Measurements from ENCODE around the gene DOCK8.
A peak's percentile ranks its signal among the peaks of the same experiment; 100 is the strongest.

DOCK8 gene

DNA sequence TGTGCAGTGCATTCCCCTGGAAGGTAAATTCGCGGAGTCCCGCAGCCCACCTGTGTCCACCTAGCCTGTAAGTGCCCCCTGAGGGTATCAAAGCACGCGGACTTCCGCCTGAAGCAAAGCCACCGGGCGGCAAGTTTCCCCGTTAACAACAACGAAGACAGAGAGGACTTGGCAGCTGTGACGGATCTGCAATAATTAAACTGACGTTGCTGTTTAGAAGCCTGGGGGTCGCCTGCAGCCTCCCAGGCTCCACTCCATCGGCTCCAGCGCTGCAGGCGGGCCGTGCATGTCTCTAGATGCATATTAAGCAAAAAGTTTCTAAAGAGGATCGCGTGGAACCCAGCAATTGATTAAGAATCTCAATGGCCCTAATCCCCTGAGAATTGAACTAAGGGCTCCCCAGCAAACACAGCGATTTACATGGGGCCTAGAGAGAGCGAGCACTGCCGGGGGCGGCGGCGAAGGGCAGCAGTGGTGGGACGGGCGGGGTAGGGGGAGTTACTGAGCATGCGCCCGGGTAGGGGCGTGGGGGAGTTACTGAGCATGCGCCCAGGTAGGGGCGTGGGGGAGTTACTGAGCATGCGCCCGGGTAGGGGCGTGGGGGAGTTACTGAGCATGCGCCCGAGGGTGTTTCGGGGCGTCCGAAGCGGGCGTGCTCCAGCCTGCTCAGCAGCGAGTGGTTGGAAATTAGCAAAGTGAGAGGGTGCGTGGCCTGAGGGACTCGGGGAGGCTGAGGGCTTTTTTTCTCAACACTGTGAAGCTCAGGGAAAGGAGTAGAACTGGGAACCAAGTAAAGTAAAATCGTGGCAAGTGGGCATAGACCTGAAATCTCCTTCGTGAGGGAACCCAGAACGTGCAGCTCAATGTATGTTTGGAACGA, 255.2 kb downstream of the DOCK8 start:
- DNase-seq: peak; percentile 94

DNA sequence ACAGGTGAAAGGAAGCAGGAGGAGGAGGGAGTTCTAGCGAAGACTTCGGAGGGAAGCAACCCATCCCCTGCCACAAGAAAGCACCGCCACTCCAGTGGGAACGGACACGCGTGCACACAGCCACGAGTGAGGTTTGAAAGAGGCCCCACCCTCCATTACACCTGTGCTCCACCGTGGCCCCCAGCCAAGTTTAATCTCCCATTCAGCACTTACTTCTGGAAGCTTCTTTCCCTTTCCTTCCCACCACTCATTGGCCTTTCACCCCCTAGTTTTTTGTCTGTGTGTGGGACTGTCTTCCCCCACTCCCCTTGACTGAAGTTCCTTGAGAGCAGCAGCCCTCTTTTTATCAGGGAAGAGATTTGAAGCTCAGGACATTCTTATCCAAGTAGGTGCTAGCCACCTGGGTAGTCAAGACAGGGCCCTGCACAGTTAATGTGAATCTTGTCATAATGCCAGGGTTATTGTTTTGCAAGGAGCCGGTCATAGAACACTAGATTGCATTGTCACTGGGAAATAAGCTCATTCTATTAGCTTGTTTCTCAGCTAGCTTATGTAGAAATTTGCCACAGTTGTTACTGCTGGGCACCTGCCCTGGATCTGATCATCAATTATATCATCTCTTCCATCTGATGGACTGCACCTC, 256.0 kb downstream of the DOCK8 start:
- no peak for DNase-seq

DNA sequence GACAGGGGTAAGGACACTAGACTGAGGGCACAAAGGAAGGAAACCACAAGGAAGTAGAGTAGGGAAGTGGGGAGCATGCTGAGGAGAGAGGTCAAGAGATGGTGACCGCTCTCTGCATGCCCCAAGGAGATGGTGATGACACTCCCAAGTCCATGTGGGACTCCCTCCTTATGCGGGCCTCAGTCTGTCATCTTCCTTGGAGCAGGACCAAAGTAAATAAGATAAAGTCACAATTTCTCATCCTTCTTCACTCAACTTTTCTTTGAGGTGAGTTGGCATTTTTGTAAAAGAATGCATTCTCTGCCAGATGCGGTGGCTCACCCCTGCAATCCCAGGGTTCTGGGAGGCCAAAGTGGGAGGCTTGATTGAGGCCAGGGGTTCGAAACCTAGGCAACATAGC, 256.7 kb downstream of the DOCK8 start:
- DNase-seq: no peak

DNA sequence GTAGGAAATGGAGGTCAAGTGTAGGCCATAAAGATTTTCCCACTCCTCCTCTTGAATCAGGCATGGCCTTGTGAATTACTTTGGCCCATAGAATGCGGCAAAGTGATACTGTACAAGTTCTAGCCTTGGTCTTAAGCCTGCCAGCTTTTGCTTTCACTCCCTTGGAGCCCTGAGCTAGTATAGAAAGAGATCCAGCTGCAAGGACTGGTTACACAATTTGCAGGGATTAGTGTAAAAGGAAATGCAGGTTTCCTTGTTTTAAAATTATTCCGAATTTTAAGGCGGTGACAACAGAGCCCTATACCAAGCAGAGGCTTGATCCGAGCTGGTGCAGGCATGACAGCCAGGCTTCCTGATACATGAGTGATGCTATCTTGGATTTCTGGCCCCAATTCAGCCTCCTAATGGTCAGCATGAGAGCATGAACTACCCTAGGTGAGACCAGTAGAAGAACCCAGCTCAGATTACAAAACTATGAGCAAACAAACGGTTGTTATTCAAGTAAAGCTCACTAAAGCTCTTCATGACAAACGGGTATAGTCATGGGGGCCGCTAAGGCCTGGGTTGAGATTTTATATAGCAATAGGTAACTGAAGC, 257.9 kb downstream of the DOCK8 start:
- no peak for DNase-seq

DNA sequence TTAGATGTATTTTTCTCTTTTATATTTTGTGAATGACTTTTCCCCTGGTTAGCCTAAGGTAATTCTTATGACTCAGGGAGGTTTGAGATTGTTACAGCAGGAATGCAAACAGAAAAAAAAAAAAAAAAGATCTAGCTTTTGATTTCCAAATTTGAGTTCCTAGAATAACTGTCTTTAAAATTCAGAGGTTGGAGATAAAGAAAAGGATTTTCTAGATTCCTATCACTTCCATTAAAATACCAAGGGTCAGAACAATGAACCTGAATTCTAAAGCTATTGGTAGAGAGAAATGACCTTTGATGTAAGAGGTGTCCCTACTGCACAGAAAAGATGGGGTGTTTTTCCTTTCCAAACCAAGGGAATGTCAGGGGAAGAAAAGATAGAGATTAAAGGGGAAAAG, 262.5 kb downstream of the DOCK8 start:
- DNase-seq: no peak

DNA sequence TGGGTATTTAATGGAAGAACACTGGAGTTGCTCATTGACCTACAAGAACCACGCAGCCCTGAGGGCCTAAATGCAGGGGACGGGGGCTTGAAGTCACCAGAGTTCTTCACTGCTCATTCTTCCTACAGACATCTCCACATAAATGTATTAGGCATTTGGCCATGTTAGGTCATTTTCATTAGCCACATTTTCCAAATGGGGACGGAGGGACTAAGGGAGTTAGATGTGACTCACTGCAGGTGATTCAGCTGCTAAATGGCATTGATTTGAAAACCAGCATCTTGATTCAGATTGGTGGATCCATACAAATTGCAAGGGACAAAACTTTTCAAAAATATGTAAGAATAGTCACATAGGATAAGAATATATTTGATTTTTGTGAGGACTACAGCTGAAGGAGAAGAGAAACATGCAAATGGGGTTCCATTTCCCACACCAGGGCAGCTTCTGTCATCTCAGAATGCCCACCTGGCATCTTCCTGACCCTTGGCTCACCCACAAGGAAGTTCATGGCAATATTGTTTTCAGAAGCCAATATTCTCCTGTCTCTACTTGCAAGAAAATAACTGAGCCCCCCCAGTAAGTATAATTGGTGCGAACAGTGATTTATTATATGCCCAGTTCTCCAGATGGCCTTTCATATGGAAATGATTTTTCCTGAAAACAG, 264.8 kb downstream of the DOCK8 start:
- no peak for DNase-seq

DNA sequence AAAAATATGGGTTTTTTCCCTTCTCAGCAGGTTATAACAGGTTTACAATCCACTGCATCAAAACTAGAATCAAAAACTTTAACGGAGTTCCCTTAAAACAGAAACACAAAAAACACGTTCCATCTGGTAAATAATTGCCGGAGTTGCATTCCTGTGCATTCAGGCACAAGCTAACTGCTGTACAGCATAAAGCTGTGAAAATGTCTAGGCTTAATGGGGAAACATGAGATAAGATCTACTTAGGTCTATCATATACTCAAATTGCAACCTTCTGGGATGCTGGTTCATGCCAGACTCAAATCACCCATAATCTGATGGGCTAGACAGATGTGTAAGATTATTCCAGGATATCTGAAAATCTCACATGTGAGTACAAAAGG, 265.3 kb downstream of the DOCK8 start:
- DNase-seq: no peak

DNA sequence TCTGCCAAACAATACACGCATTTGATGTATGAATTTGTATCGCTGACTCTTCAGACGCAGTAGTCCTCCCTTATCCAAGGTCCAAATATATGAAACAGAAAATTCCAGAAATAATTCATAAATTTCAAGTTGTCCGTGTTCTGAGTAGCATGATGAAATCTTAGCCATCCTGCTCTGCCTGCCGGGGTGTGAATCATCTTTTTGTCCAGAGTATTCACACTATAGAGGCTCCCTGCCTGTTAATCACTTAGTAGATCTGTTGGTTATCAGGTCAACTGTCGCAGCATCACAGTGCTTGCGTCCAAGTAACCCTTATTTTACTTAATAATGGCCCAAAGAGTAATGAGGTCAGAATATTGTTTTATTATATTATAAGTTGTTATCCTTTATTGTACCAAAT, 268.1 kb downstream of the DOCK8 start:
- DNase-seq: no peak

DNA sequence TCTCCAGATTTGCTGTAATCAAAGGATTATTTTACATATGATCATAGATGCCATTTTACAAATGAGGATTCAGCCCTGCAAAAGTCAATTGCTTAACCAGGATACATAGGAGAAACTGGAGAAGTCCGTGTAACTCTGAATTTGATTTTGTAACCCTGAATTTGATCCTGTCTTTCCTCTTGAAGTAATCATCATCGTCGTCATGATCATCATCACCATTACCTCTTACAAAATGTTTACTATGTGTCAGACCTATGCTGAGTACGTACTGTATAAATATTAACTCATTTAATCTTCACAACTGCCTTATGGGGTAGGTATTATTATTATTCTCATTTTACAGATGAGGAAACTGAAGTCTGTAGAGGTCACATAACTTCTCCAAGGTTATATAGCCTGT, 271.5 kb downstream of the DOCK8 start:
- DNase-seq: no peak

DNA sequence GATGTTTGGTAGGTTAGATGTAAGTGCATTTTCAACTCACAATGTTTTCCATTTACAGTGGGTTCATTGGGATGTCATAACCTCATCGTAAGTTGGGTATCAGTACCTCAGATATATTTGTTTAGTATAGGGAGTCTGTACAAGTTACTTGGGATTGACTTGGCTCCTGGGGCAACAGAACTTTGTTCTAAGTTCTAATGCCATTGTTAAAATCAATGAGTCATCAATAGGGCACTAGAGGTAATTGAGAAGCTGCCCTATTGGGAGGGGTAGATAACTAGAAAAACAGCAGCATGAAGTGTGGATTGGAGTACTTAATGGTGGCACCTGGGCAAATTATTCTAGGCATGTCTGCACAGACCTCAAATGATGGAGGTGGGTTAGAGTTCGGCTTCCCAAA, 272.8 kb downstream of the DOCK8 start:
- no peak for DNase-seq

DNA sequence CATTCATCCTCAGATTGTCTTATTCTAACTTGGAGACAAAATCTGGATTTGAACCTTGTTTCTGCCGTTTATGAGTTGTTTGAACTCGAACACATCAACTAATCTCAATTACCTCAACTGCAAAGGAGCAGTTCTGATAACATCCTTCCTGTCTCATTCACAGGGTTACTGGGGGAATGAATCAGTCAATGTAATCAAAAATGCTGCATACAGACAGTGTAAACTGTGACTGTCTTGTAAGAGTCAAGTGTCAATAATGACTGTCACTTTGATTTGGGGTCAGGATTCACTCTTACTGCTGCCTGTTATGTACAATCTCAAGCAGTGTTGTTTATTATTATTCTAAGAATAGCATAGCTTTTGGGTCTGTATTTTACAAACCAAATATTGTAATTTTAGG, 273.8 kb downstream of the DOCK8 start:
- DNase-seq: peak; percentile 20

DNA sequence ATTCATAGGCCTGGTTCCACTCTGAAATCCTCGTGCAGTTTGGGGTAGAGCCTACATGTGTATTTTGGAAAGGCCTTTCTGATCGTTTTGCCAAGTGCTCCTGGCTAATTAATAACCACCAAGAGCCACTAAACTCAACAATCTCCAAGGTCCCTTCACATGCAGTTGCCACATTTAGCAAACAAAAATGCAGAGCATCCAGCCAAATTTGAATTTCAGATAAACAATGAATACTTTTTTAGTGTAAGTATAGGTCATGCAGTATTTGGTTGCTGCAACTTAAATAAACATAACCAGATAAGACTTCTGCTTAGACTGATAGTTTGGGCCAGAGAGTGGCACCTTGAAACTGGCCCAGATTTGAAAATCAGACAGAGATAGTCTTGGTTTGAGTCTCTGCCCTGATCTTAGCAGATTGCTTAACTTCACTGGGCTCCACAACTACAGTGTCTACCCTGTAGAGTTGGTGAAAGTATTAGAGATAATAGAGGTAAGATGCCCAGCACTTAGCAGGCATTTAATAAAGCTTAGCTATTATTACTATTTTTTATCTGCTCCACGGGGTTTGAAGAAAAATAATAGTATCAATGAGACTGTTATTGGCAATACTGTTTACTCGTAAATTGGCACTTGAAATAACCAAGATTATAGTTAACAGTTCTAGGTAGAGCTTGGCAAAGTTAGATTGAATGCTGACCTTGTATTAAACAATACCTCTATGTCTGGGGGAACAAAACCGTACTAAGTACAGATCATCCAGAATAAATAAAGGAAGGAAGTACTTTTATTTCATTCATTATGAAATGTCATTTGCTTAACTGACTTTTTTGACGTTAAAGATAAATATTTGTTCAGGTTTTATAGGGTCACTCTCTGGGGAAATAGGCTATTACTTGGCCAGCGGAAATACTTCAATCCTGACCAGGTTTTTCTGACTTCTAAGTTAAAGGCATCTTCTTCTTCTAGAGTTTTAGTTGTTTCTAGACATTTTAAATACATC, 274.8 kb downstream of the DOCK8 start:
- DNase-seq: no peak

DNA sequence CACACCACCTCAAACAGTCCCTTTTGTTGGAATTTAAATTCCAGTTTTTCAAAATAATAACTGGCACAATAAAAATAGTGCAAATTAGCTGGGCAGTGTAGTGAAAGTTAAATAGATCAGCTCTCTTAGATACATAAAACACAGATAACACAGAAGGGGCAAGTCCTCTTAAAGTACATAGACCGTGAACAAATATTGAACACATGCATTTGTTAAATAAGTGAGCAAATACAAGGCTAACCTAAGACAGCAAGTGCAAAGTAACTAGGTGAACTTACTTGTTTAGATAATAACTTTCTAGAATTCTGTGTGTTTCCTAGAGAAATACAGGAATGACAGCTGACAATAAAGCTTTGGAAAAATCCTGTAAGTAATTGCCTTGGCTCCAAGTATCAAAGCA, 280.1 kb downstream of the DOCK8 start:
- DNase-seq: no peak

DNA sequence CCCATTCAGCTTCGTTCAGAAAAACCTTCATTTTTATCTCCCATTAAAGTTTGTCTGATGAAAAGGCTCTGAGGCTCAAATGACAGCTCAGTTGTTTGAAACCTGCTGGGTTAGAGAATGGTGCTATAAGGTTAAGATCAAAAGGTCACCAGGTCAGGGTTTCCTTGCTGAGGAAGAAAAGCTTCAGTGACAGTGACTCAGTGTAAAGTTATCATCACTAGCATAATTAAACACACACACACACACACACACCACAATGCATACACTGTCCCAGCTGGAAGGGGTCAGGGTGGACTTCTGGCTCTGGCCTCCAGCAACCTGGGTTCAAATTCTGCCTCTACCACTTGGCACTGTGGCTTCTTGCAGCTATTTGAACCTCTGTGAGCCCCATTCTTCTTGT, 281.1 kb downstream of the DOCK8 start:
- DNase-seq: no peak

DNA sequence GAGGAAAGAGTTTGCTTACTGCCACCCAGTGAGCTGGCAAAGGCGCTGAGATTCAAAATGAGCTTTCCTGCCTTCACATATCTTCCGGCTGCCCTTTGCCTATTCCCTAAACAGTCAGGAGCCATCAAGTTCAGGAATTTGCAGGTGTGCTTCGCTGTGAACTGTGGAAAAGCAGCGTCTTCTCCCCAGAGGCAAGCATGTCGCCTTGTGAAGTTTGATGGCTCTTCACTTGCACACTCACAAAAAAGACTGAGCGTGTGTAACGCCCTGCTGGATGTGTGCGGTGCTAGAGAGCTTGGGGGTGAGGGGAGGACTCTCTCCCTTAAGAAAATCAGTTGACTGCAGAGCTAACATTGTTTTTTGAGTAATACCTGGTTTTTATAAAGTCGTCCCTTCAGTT, 288.7 kb downstream of the DOCK8 start:
- DNase-seq: no peak

DNA sequence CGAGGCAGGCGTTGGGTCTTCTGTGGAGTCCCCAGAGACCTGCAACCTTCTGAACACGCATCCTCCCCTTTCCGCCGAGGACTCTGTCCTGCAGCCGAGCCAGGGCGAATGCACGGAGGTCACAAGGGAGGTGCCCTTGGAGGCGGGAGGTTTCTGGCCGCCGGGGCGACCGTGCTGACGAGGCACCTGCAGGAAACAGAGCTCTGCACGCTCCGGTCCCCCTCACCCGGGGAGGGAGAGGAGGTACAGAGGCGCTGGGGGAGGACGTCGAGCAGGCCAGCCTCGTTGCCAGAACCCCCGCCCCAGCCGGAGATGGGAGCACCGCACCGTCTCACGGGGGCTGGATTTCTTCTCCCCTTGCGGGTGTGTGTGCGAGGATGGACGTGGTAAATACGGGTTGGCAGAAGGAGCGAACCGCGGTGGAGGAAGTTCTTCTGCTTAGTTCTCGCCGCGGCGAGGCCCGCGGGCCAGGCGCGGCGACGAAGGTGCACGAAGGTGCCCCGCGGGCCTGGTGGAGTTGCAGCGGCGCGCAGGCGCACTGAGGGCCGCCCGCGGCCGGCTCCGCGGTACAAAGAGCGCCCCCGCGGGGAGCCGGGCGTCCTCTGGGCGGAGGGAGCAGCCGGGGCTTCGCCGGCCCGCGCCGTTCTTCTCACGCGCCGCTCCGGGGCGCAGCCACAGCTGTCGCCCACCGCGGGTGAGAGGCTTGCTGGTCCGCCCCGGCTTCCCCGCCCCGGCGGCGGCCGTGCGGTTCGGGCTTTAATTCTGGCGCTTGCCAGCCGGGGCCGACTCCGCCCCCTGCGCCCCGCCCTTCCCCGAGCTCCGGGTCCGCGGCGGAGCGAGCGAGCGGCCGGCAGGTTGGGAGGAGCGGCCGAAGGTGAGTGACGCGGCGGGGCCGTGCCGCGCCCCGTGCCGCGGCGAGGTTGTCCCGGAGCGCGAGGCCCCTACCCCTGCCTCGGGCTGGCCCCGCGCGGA, 289.5 kb downstream of the DOCK8 start, which contains the start of gene KANK1:
TSS of gene KANK1 (plus strand) at position 815 of the 972 bp plus-strand sequence.
- DNase-seq: peak; percentile 81

DNA sequence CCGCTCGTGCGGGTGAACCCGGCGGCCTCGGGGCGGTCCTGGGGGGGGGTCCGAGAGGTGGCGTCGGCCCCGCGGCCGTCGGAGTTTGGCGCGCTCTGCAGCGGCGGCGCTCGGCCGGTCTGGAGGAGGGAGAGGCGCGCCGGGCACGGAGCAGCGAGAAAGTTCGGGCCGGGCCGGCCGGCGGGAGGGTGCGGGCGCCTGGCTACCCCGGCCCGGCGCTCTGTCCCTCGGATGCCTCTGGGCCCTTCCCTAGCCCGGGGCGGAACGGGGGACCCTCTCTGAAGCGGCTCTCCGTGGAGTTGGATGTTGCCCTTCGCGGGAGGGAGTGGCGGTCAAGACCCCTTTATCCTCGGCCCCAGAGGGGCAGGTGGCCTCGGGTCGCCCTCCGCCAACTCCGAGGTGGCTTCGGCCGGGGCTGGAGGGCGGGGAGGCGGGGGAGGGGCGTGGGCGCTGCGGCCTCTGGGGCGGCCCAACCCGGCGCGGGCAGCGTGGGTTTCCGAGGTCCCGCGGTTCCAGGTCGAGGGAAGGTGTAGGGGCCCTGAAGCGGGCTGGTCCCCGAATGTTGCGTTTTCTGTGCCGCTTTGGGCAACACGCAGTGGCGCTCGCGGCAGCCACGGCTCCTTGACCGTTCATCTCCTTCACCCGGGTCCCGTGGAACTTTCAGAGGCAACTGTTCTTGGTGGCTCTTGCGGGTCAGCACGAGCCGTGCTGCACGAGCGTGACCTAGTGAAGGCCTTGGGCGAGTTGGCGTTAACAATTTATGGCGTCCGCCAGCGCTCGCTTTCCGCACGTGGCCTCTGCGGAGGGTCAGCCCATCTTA, 290.5 kb downstream of the DOCK8 start:
- DNase-seq: no peak

DNA sequence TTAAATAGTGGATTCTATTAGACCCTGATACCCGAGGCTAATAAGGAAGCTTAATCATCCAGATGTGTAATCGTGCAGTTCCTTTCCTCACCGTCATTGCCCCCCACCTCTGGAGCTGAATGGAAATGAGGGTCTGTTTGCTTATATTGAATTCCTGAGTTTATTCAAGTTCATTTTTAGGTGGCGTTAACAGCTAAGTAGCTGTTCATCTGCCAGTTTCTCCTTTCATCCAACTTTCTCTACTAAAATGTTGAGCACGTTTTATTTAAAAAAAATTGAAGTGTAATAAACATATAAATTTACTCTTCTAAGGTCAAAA, 291.0 kb downstream of the DOCK8 start:
- DNase-seq: no peak

DNA sequence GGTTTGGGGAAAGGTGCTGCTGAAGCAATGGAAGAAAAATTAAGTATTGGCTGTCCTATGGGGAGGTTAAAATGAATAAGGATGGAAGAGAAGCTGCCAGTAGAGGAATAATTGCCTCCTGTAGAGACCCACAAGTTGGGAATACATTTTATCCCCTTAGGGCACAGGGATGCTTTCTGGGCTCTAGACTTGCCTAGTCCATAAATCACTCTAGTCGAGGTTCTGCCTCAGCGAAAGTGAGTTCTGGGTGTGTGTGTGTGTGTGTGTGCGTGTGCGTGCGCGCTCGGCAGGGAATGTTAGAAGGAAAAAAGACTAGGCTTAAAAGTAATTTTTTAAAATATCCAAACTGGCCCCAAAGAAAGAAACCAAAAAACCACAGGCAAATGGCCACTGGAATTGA, 291.6 kb downstream of the DOCK8 start:
- no peak for DNase-seq

DNA sequence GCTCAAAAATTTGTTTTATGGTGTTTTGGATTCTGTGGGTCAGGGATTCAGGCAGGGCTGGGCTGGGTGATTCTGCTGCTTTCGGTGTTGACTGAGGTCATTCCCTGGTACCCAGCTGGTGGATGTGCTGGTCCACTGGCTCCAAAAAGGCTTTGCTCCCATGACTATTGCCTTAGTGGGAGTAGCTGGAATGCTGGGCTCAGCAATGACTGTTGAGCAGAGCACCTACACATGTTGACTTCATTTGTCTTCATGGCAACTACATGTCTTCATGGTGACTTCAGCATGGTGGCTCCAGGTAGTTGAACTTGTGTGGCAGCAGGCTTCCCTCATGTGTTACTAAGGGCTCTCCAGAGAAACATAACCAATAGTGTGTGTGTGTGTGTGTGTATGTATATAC, 297.2 kb downstream of the DOCK8 start:
- no peak for DNase-seq

Data from activated CD4-positive, alpha-beta T cell treated with anti-CD3 and anti-CD28 coated beads, Interleukin-10, Interleukin-2, amounts not matched to agents 100 ng/mL and 50 ng/mL, durations not matched to agents 16 hours and 8 hours (primary cell).